Smooth muscle cell (in vitro differentiated cells): ENCODE results near the gene TRPM3. TPM values are rescaled to one million over a fixed set of nuclear protein-coding genes. Genes with fewer than 3 reads are reported as not detected.

Experiments used
- DNase-seq: peaks from one replicate; lab custom pipeline; 2025; ENCODE audit not compliant: unreplicated experiment; lab: John Stamatoyannopoulos, UW
- H2AFZ ChIP-seq: fragments of 200-600 bp; sonication (generic); 2 replicates; pipeline ENCODE4 v1.6.0; 2016; ENCODE audit warnings: antibody characterized with exemption, low read depth, mild to moderate bottlenecking
- H3F3A ChIP-seq: fragments of 200-600 bp; sonication (generic); 2 replicates; pipeline ENCODE4 v1.6.0; 2017; ENCODE audit warnings: antibody characterized with exemption, low read depth
- H3K27ac ChIP-seq: fragments of 200-600 bp; sonication (generic); 2 replicates; pipeline ENCODE4 v1.5.1; 2016; ENCODE audit warnings: low read depth, mild to moderate bottlenecking
- H3K27me3 ChIP-seq: fragments of 200-600 bp; sonication (generic); 2 replicates; pipeline ENCODE4 v1.6.1; 2016; ENCODE audit warnings: low read depth, mild to moderate bottlenecking
- H3K36me3 ChIP-seq: fragments of 200-600 bp; sonication (generic); 2 replicates; pipeline ENCODE4 v1.5.1; 2016; ENCODE audit warnings: low read depth
- H3K4me1 ChIP-seq: fragments of 200-600 bp; sonication (generic); 2 replicates; pipeline ENCODE4 v1.5.1; 2016; ENCODE audit warnings: low read depth
- H3K4me2 ChIP-seq: fragments of 200-600 bp; sonication (generic); 2 replicates; pipeline ENCODE4 v1.6.0; 2016; ENCODE audit warnings: mild to moderate bottlenecking
- H3K4me3 ChIP-seq: fragments of 200-600 bp; sonication (generic); 2 replicates; pipeline ENCODE4 v1.5.1; 2016; ENCODE audit warnings: mild to moderate bottlenecking
- H3K79me2 ChIP-seq: fragments of 200-600 bp; sonication (generic); 2 replicates; pipeline ENCODE4 v1.6.0; 2016; ENCODE audit warnings: low read depth, mild to moderate bottlenecking
- H3K9ac ChIP-seq: fragments of 200-600 bp; sonication (generic); 2 replicates; pipeline ENCODE4 v1.6.0; 2016; ENCODE audit warnings: low read depth
- H3K9me3 ChIP-seq: fragments of 200-600 bp; sonication (generic); replicated peaks from 2 replicates; pipeline ENCODE4 v1.5.1; 2016; ENCODE audit warnings: low read depth
- H4K20me1 ChIP-seq: fragments of 200-600 bp; sonication (generic); 2 replicates; pipeline ENCODE4 v1.6.0; 2016; ENCODE audit warnings: low read depth
- CTCF ChIP-seq: fragments of 200-600 bp; sonication (generic); IDR thresholded peaks from 2 replicates; pipeline ENCODE4 v1.5.1; 2017; ENCODE audit warnings: borderline replicate concordance, mild to moderate bottlenecking, antibody characterized with exemption; ENCODE audit not compliant: insufficient read depth, poor library complexity, severe bottlenecking
- WGBS: methylation state at CpG from one replicate; pipeline ENCODE4 v1.1.7; 2016; ENCODE audit warnings: low lambda C conversion rate; 5-methylcytosine and 5-hydroxymethylcytosine counted together
- polyA plus RNA-seq: library from polyadenylated mRNA; unstranded; fragments of >200 nt; fragmentation: Nextera tagmentation; extraction: Ambion mirVana; gene quantifications from 2 replicates; pipeline ENCODE4 v1.2.1, GENCODE V29; 2016
- total RNA-seq: library from RNA; depleted of rRNA; stranded (reverse); fragments of >200 nt; gene quantifications from 2 replicates; pipeline ENCODE4 v1.2.3, GENCODE V29; 2014

The TRPM3 gene
- total and polyA plus RNA-seq, 2 experiments from 2014 or later = not detected

GRCh38 chr9:70789086-70789485 lies 332.3 kb downstream of the TRPM3 start:
- Histone ChIP-seq H3K4me2 (no peak overlapping the region), H3K4me1 (peaks cover 9% of the 10 kb centered on the region), H3K9ac (no peak overlapping the region), H2AFZ (no peak overlapping the region), H3K79me2 (no peaks in the 10 kb centered on the region), H3F3A (no peaks in the 10 kb centered on the region), H3K4me3 (no peak overlapping the region), H3K27ac (no peak overlapping the region), H4K20me1 (no peaks in the 10 kb centered on the region), H3K27me3 (no peaks in the 10 kb centered on the region), H3K9me3 (no peaks in the 10 kb centered on the region), H3K36me3 (no peaks in the 10 kb centered on the region)
- no peak for DNase-seq
- WGBS = 97% methylated on average over 1 of the region's 1 CpG
- TF ChIP-seq CTCF = no peak

- DNase-seq = no peak
- H3K9ac ChIP-seq = no peak overlapping the region
- H2AFZ ChIP-seq = no peak overlapping the region
- no peak for TF ChIP-seq CTCF
- no peak overlapping the region for H3K4me3 ChIP-seq
- no peak overlapping the region for H3K4me2 ChIP-seq
- 96% methylated on average over 2 of the region's 2 CpGs for WGBS
- H3K4me1 ChIP-seq = no peaks in the 10 kb centered on the region
- no peaks in the 10 kb centered on the region for H3K36me3 ChIP-seq
- no peaks in the 10 kb centered on the region for H4K20me1 ChIP-seq
- H3K79me2 ChIP-seq = no peaks in the 10 kb centered on the region
- no peaks in the 10 kb centered on the region for H3K9me3 ChIP-seq
- no peaks in the 10 kb centered on the region for H3K27me3 ChIP-seq
- no peak overlapping the region for H3K27ac ChIP-seq
- no peaks in the 10 kb centered on the region for H3F3A ChIP-seq
Observed at GRCh38 chr9:70784456-70784855, 337.0 kb downstream of the TRPM3 start.

GRCh38 chr9:70778568-70778967 lies 342.9 kb downstream of the TRPM3 start:
- H3K36me3 ChIP-seq = no peaks in the 10 kb centered on the region
- no peak for DNase-seq
- no peak overlapping the region for H3K27ac ChIP-seq
- H3K9me3 ChIP-seq = no peaks in the 10 kb centered on the region
- H2AFZ ChIP-seq = no peak overlapping the region
- WGBS = 85% methylated on average over 3 of the region's 3 CpGs
- H3K4me2 ChIP-seq = no peak overlapping the region
- no peaks in the 10 kb centered on the region for H3F3A ChIP-seq
- H3K4me3 ChIP-seq = no peak overlapping the region
- H3K4me1 ChIP-seq = no peaks in the 10 kb centered on the region
- no peaks in the 10 kb centered on the region for H3K79me2 ChIP-seq
- no peak overlapping the region for H3K9ac ChIP-seq
- H3K27me3 ChIP-seq = no peaks in the 10 kb centered on the region
- TF ChIP-seq CTCF = no peak
- no peaks in the 10 kb centered on the region for H4K20me1 ChIP-seq

GRCh38 chr9:70773579-70773978 lies 347.8 kb downstream of the TRPM3 start:
- 96% methylated on average over 5 of the region's 5 CpGs for WGBS
- Histone ChIP-seq H4K20me1 (no peaks in the 10 kb centered on the region), H3K9ac (no peak overlapping the region), H3K36me3 (no peaks in the 10 kb centered on the region), H3K27ac (no peak overlapping the region), H3K4me1 (no peaks in the 10 kb centered on the region), H3K4me3 (no peak overlapping the region), H2AFZ (no peak overlapping the region), H3K79me2 (no peaks in the 10 kb centered on the region), H3K4me2 (no peak overlapping the region), H3K27me3 (no peaks in the 10 kb centered on the region), H3F3A (no peaks in the 10 kb centered on the region), H3K9me3 (no peaks in the 10 kb centered on the region)
- DNase-seq = no peak
- TF ChIP-seq CTCF = no peak
